Thymus (tissue), 11 donors: ENCODE measurements around the gene GPR150. TPM values are rescaled to one million over a fixed set of nuclear protein-coding genes. Genes with fewer than 3 reads are reported as not detected.
"Not testable (repeated sequence)": the region's sequence is repeated elsewhere in the genome, so short reads cannot be mapped to it uniquely, and the experiment has no call there.

Experiments used
- DNase-seq, 9 donors: peaks; one replicate each; pipeline ENCODE4 v3.0.0-alpha.2; 2013; ENCODE audit warnings: low spot score in 9 of 9, low read depth in 6 of 9, missing footprints in 1 of 9
- H3K27ac ChIP-seq, 2 donors: one replicate each; pipeline ENCODE4 v1.5.1; 2013; ENCODE audit warnings: control low read depth in 1 of 2, low read depth in 1 of 2, low read length in 1 of 2, mild to moderate bottlenecking in 1 of 2, moderate library complexity in 1 of 2
- H3K27me3 ChIP-seq, 2 donors: one replicate each; pipeline ENCODE4 v1.5.1; 2013; ENCODE audit warnings: low read length in 1 of 2; ENCODE audit not compliant: control insufficient read depth in 2 of 2, insufficient read depth in 1 of 2
- H3K36me3 ChIP-seq, 2 donors: one replicate each; pipeline ENCODE4 v1.5.1; 2013; ENCODE audit warnings: low read length in 1 of 2, mild to moderate bottlenecking in 1 of 2, moderate library complexity in 1 of 2; ENCODE audit not compliant: control insufficient read depth in 2 of 2, insufficient read depth in 2 of 2
- H3K4me1 ChIP-seq, 2 donors: one replicate each; pipeline ENCODE4 v1.5.1; 2013; ENCODE audit warnings: low read length in 2 of 2; ENCODE audit not compliant: control insufficient read depth in 2 of 2, insufficient read depth in 2 of 2
- H3K4me3 ChIP-seq, 2 donors: one replicate each; pipeline ENCODE4 v1.5.1; 2013; ENCODE audit warnings: low read length in 2 of 2, control low read depth in 1 of 2, mild to moderate bottlenecking in 1 of 2
- H3K9me3 ChIP-seq, 2 donors: one replicate each; pipeline ENCODE4 v1.5.1; 2013; ENCODE audit warnings: low read length in 1 of 2, mild to moderate bottlenecking in 1 of 2; ENCODE audit not compliant: control insufficient read depth in 2 of 2, insufficient read depth in 1 of 2
- WGBS: extraction: QIAGEN DNeasy Blood & Tissue Kit; methylation state at CpG from one replicate; pipeline ENCODE4 v1.1.7; 2013; 5-methylcytosine and 5-hydroxymethylcytosine counted together
- polyA plus RNA-seq: library from polyadenylated mRNA; stranded (reverse); fragments of 200-250 nt; gene quantifications from one replicate; pipeline ENCODE4 v1.2.3, GENCODE V29; 2013
- total RNA-seq: library from RNA; stranded (reverse); fragments of 120-200 nt; gene quantifications from one replicate; pipeline ENCODE4 v1.2.4, GENCODE V29; 2013
- donor health status: healthy.

Gene GPR150
- total and polyA plus RNA-seq, 2 donors, result 0.19 to 0.89 TPM

DNA sequence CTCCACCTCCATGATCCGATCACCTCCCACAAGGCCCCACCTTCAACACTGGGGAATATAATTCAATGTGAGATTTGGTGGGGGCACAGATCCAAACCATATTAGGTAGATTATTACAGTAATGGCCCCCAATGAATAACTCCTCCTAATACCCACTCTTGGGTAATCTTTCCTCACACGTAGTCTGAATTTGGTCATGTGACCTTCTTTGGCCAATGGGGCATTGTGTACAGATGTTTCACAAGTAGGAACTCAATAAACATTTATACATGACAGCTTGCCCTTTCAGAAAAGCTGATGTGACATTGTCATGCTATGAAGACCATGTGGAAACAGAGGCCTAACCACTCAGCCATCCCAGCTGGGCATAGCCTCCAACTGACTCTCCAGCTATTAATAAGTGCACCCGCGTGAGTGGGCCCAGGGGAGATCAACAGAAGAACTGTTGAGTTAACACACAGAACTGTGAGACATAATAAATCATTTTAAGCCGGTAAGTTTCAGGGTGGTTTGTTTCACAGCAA is 10.6 kb downstream of the GPR150 start:
- no peaks in the 10 kb centered on the region for H3K27me3 ChIP-seq
- no peak overlapping the region for H3K27ac ChIP-seq
- no peak overlapping the region for H3K4me3 ChIP-seq
- H3K4me1 ChIP-seq, result peaks cover 0 to 2% of the 10 kb centered on the region in 2 donors
- 99% methylated on average over 5 of the region's 5 CpGs for WGBS
- DNase-seq, result no peak
- no peaks in the 10 kb centered on the region for H3K36me3 ChIP-seq
- no peaks in the 10 kb centered on the region for H3K9me3 ChIP-seq

GRCh38 chr5:95631255-95631958 is 11.5 kb downstream of the GPR150 start:
- WGBS, result 97% methylated on average over 2 of the region's 2 CpGs
- no peaks in the 10 kb centered on the region for H3K36me3 ChIP-seq
- H3K9me3 ChIP-seq, result no peaks in the 10 kb centered on the region
- H3K27me3 ChIP-seq, result no peaks in the 10 kb centered on the region
- no peak overlapping the region for H3K4me3 ChIP-seq
- DNase-seq, result no peak
- peaks cover 0 to 2% of the 10 kb centered on the region in 2 donors for H3K4me1 ChIP-seq
- no peak overlapping the region for H3K27ac ChIP-seq

GRCh38 chr5:95631991-95632675 is 12.2 kb downstream of the GPR150 start:
- H3K4me3 ChIP-seq, result no peak overlapping the region
- peaks cover 0 to 2% of the 10 kb centered on the region in 2 donors for H3K4me1 ChIP-seq
- H3K27me3 ChIP-seq, result no peaks in the 10 kb centered on the region
- no peaks in the 10 kb centered on the region for H3K36me3 ChIP-seq
- 77% methylated on average over 4 of the region's 4 CpGs for WGBS
- peak in 2 of 9 donors; percentile 47 to 65 for DNase-seq
- H3K27ac ChIP-seq, result no peak overlapping the region
- no peaks in the 10 kb centered on the region for H3K9me3 ChIP-seq

DNA sequence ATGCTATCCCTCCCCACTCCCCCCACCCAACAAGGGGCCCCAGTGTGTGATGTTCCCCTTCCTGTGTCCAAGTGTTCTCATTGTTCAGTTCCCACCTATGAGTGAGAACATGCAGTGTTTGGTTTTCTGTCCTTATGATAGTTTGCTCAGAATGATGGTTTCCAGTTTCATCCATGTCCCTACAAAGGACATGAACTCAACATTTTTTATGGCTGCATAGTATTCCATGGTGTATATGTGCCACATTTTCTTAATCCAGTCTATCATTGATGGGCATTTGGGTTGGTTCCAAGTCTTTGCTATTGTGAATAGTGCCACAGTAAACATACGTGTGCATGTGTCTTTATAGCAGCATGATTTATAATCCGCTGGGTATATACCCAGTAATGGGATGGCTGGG is 13.1 kb downstream of the GPR150 start:
- WGBS, result 96% methylated on average over 2 of the region's 2 CpGs
- H3K9me3 ChIP-seq, H3K27ac ChIP-seq, H3K4me3 ChIP-seq, H3K4me1 ChIP-seq, H3K27me3 ChIP-seq, H3K36me3 ChIP-seq, DNase-seq: not testable (repeated sequence)

DNA sequence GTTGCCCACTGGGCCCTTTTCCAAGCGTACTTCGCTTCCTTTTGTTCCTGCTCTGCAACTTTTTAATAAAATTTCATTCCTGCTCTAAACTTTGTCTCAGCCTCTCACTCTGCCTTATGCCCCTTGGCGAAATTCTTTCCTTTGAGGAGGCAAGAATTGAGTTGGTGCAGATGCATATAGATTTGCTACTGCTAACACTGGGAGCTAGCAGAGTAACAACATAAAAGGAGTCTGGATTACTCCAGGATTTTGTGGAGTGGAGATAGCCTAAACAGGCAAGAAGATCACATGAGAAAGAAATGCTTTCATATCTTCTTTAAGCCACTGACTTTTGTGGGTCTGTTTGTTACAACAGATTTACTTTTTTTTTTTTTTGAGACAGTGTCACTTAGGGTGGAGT is 13.8 kb downstream of the GPR150 start:
- WGBS, result 96% methylated on average over 3 of the region's 3 CpGs
- H3K27ac ChIP-seq, result no peak overlapping the region
- H3K36me3 ChIP-seq, result no peaks in the 10 kb centered on the region
- H3K4me1 ChIP-seq, result peaks cover 0 to 2% of the 10 kb centered on the region in 2 donors
- no peak overlapping the region for H3K4me3 ChIP-seq
- H3K9me3 ChIP-seq, result no peaks in the 10 kb centered on the region
- no peak for DNase-seq
- H3K27me3 ChIP-seq, result no peaks in the 10 kb centered on the region

- 94% methylated on average over 3 of the region's 3 CpGs for WGBS
These were observed 14.2 kb downstream of the GPR150 start for GRCh38 chr5:95634081-95634480.

DNA sequence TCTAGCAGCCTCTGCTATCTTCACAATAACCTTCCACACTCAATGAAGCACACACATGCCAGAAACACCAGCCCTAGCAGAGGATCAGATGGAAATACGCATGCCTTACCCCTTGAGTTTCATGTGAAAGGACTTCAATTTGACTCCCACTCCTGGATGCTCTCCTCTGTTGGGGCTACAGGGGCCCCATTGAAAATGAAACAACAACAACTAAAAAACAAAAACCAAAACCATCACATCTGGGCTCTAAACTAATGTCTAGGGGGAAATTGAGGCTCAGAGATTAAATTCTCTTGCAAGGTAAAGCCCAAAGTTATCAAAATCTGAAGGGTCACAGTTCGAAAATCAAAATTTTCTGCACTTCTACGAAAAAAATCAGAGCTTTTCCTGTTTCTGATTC is 18.7 kb downstream of the GPR150 start:
- H3K36me3 ChIP-seq, result no peaks in the 10 kb centered on the region
- 72% methylated on average over 3 of the region's 3 CpGs for WGBS
- H3K4me3 ChIP-seq, result no peak overlapping the region
- H3K9me3 ChIP-seq, result no peaks in the 10 kb centered on the region
- DNase-seq, result no peak
- no peaks in the 10 kb centered on the region for H3K4me1 ChIP-seq
- H3K27me3 ChIP-seq, result no peaks in the 10 kb centered on the region
- no peak overlapping the region for H3K27ac ChIP-seq

More at GRCh38 chr5:95634081-95634480, 14.2 kb downstream of the GPR150 start:
- Histone ChIP-seq H3K27ac (no peak overlapping the region), H3K4me3 (no peak overlapping the region), H3K36me3 (no peaks in the 10 kb centered on the region), H3K9me3 (no peaks in the 10 kb centered on the region), H3K27me3 (no peaks in the 10 kb centered on the region), H3K4me1 (peaks cover 0 to 2% of the 10 kb centered on the region in 2 donors)
- no peak for DNase-seq

GRCh38 chr5:95641741-95642220 is 21.9 kb downstream of the GPR150 start:
- Histone ChIP-seq H3K27me3 (no peaks in the 10 kb centered on the region), H3K9me3 (peaks cover 0 to 3% of the 10 kb centered on the region in 2 donors), H3K27ac (no peak overlapping the region), H3K4me3 (no peak overlapping the region), H3K4me1 (peaks cover 3 to 11% of the 10 kb centered on the region in 2 donors), H3K36me3 (no peaks in the 10 kb centered on the region)
- DNase-seq, result no peak
- WGBS, result 96% methylated on average over 5 of the region's 5 CpGs

DNA sequence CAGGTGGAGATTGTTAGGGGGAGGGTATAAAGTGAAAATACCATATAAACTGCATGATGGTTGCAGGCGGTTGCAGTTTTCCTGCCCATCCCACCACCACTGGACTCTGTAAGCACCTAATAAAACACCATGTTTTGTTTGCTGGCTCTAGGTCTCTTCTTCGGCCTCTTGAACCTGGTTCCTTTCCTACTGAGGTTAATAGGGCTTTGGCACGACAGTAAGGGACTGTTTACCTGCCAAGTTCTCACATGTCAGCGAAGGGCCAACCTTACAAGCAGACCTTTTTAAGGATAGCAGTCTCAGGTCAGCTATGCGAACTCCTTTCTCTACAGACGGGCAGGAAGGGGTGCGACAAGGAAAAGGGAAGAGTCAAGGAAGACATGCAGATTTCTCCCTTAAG is 23.3 kb downstream of the GPR150 start:
- DNase-seq, result no peak
- no peak overlapping the region for H3K4me3 ChIP-seq
- H3K36me3 ChIP-seq, result no peaks in the 10 kb centered on the region
- H3K27me3 ChIP-seq, result no peaks in the 10 kb centered on the region
- peaks cover 6 to 20% of the 10 kb centered on the region in 2 donors for H3K4me1 ChIP-seq
- H3K27ac ChIP-seq, result no peak overlapping the region
- peaks cover 0 to 3% of the 10 kb centered on the region in 2 donors for H3K9me3 ChIP-seq
- 97% methylated on average over 7 of the region's 7 CpGs for WGBS
